ENCODE data around the gene GARNL3.

GARNL3 gene

GRCh38 chr9:127264462-127265219 lies at the start of gene GARNL3:
Gene GARNL3 (plus strand): TSS chr9:127264774. CDS start chr9:127264878, 104 bp downstream.
- no peak for TF ChIP-seq JUND (IDR thresholded peaks at IDR 0.05; ENCODE audit: low read depth)

GRCh38 chr9:127215268-127216209 lies 49.0 kb upstream of the GARNL3 start:
- no peak for DNase-seq (ENCODE audit: low read depth in 1 of 2, low spot score in 1 of 2)
- TF ChIP-seq JUND (IDR thresholded peaks at IDR 0.05; ENCODE audit: low read depth): no peak
- in situ Hi-C loops (cut with HindIII; ENCODE audit: low pct_unique_long_range_greater_than_20kb, low sequenced_read_pairs): no loop called here

More at GRCh38 chr9:127264462-127265219, at the start of gene GARNL3:
- no peak for DNase-seq (ENCODE audit: low read depth in 1 of 2, low spot score in 1 of 2)
- in situ Hi-C loops (cut with HindIII; ENCODE audit: low pct_unique_long_range_greater_than_20kb, low sequenced_read_pairs): no loop called here

GRCh38 chr9:127216210-127216887 lies 48.2 kb upstream of the GARNL3 start:
- in situ Hi-C loops (cut with HindIII; ENCODE audit: low pct_unique_long_range_greater_than_20kb, low sequenced_read_pairs): no loop called here
- TF ChIP-seq JUND (IDR thresholded peaks at IDR 0.05; ENCODE audit: low read depth): no peak
- DNase-seq (ENCODE audit: low read depth in 1 of 2, low spot score in 1 of 2): no peak

GRCh38 chr9:127216888-127217217 lies 47.7 kb upstream of the GARNL3 start:
- no peak for DNase-seq (ENCODE audit: low read depth in 1 of 2, low spot score in 1 of 2)
- in situ Hi-C loops (cut with HindIII; ENCODE audit: low pct_unique_long_range_greater_than_20kb, low sequenced_read_pairs): no loop called here
- no peak for TF ChIP-seq JUND (IDR thresholded peaks at IDR 0.05; ENCODE audit: low read depth)

GRCh38 chr9:127218818-127219217 lies 45.8 kb upstream of the GARNL3 start:
- no peak for TF ChIP-seq JUND (IDR thresholded peaks at IDR 0.05; ENCODE audit: low read depth)
- in situ Hi-C loops (cut with HindIII; ENCODE audit: low pct_unique_long_range_greater_than_20kb, low sequenced_read_pairs): no loop called here
- no peak for DNase-seq (ENCODE audit: low read depth in 1 of 2, low spot score in 1 of 2)

GRCh38 chr9:127219520-127219919 lies 45.1 kb upstream of the GARNL3 start:
- TF ChIP-seq JUND (IDR thresholded peaks at IDR 0.05; ENCODE audit: low read depth): no peak
- in situ Hi-C loops (cut with HindIII; ENCODE audit: low pct_unique_long_range_greater_than_20kb, low sequenced_read_pairs): no loop called here

GRCh38 chr9:127221695-127222094 lies 42.9 kb upstream of the GARNL3 start:
- in situ Hi-C loops (cut with HindIII; ENCODE audit: low pct_unique_long_range_greater_than_20kb, low sequenced_read_pairs): no loop called here
- DNase-seq (ENCODE audit: low read depth in 1 of 2, low spot score in 1 of 2): no peak
- TF ChIP-seq JUND (IDR thresholded peaks at IDR 0.05; ENCODE audit: low read depth): no peak

More at GRCh38 chr9:127219520-127219919, 45.1 kb upstream of the GARNL3 start:
- DNase-seq (ENCODE audit: low read depth in 1 of 2, low spot score in 1 of 2): no peak

GRCh38 chr9:127222388-127223095 lies 42.0 kb upstream of the GARNL3 start:
- TF ChIP-seq JUND (IDR thresholded peaks at IDR 0.05; ENCODE audit: low read depth): no peak
- in situ Hi-C loops (cut with HindIII; ENCODE audit: low pct_unique_long_range_greater_than_20kb, low sequenced_read_pairs): no loop called here
- DNase-seq (ENCODE audit: low read depth in 1 of 2, low spot score in 1 of 2): no peak

- DNase-seq (ENCODE audit: low read depth in 1 of 2, low spot score in 1 of 2): no peak
- TF ChIP-seq JUND (IDR thresholded peaks at IDR 0.05; ENCODE audit: low read depth): no peak
- in situ Hi-C loops (cut with HindIII; ENCODE audit: low pct_unique_long_range_greater_than_20kb, low sequenced_read_pairs): no loop called here
Observed at GRCh38 chr9:127223266-127223665, 41.3 kb upstream of the GARNL3 start.

- DNase-seq (ENCODE audit: low read depth in 1 of 2, low spot score in 1 of 2): no peak
- TF ChIP-seq JUND (IDR thresholded peaks at IDR 0.05; ENCODE audit: low read depth): no peak
- in situ Hi-C loops (cut with HindIII; ENCODE audit: low pct_unique_long_range_greater_than_20kb, low sequenced_read_pairs): no loop called here
Observed at GRCh38 chr9:127223810-127224177, 40.8 kb upstream of the GARNL3 start.

- in situ Hi-C loops (cut with HindIII; ENCODE audit: low pct_unique_long_range_greater_than_20kb, low sequenced_read_pairs): no loop called here
- DNase-seq (ENCODE audit: low read depth in 1 of 2, low spot score in 1 of 2): peak; percentile 98
- TF ChIP-seq JUND (IDR thresholded peaks at IDR 0.05; ENCODE audit: low read depth): no peak
Observed at GRCh38 chr9:127224178-127224882, 40.2 kb upstream of the GARNL3 start.
